Right lobe of liver (tissue), 6 donors: Measurements from ENCODE around the gene CDK1. TPM values are rescaled to one million over a fixed set of nuclear protein-coding genes. Genes with fewer than 3 reads are reported as not detected.

Experiments used
- ATAC-seq, 4 donors: fragments of 200-7000 bp; cut with Tn5 transposase; one replicate each; pipeline ENCODE4 v1.9.1; 2020; ENCODE audit warnings: mild to moderate bottlenecking in 4 of 4, moderate library complexity in 4 of 4
- DNase-seq, 3 donors: peaks; one replicate each; pipeline ENCODE4 v3.0.0-alpha.2; 2020
- H3K27ac ChIP-seq, 3 donors: fragments of 200-600 bp; one replicate each; pipeline ENCODE4 v1.8.0; 2022
- H3K27me3 ChIP-seq, 2 donors: fragments of 200-600 bp; one replicate each; pipeline ENCODE4 v1.8.0; 2022
- H3K36me3 ChIP-seq, 4 donors: fragments of 200-600 bp; sonication (generic) in 1 of 4; one replicate each; pipeline versions ENCODE4 v1.5.1 to v1.8.0; 2017 to 2022; ENCODE audit warnings: control low read depth in 1 of 4
- H3K4me1 ChIP-seq, 4 donors: fragments of 200-600 bp; sonication (generic) in 1 of 4; one replicate each; pipeline versions ENCODE4 v1.5.1 to v1.8.0; 2017 to 2022; ENCODE audit warnings: control low read depth in 1 of 4
- H3K4me3 ChIP-seq, 3 donors: fragments of 200-600 bp; one replicate each; pipeline ENCODE4 v1.8.0; 2022
- H3K9me3 ChIP-seq, 4 donors: fragments of 200-600 bp; sonication (generic) in 1 of 4; one replicate each; pipeline versions ENCODE4 v1.5.1 to v1.8.0; 2017 to 2022; ENCODE audit warnings: control low read depth in 1 of 4
- POLR2A ChIP-seq: fragments of 450-650 bp; IDR thresholded peaks from one replicate; pipeline ENCODE4 v1.6.1; 2017; ENCODE audit warnings: antibody characterized with exemption, mild to moderate bottlenecking
- WGBS: methylation state at CpG from one replicate; pipeline ENCODE4 v1.1.6; 2018; ENCODE audit warnings: low coverage, low lambda C conversion rate; ENCODE audit not compliant: insufficient coverage; ENCODE audit errors: missing lambda C conversion rate; 5-methylcytosine and 5-hydroxymethylcytosine counted together
- intact Hi-C, 2 donors: fragments of 100-400 bp; cut with DNase I; formaldehyde crosslinking; loops; one replicate each; pipeline versions ENCODE4 v1.11.2 to v1.14.1; 2022
- total RNA-seq, 6 experiments: library from RNA; depleted of rRNA in 2 of 6; stranded (reverse); fragments of >200 nt in 2 of 6; fragmentation: NEBNext Ultra II Directional in 3 of 6; extraction: Animal tissue kit (Norgen Biotek cat#: 25700) in 3 of 6; gene quantifications; one replicate each; pipeline versions ENCODE4 v1.1.0 to v1.2.4, GENCODE V29; 2016 to 2023
- TF ChIP-seq, protein P1 (sequence below), 4 donors: fragments of 200-600 bp in 3 of 4; fragments of 450-650 bp in 1 of 4; IDR thresholded peaks; one replicate each; pipeline versions ENCODE4 v1.5.1 to v1.8.0; 2016 to 2022; ENCODE audit warnings: antibody characterized with exemption in 4 of 4, mild to moderate bottlenecking in 2 of 4
- donor health status: DM: no; HTN: yes; CAD: no.
- donor health status: DM: no; HTN: no; CAD: no.
- donor health status: DM: no; HTN: no; CAD: no.
- donor health status: DM: no; HTN: yes; CAD: no.
- donor health status: DM: no; HTN: yes; CAD: no.

Gene CDK1
- total RNA-seq, 6 experiments from 2014 or later, result 1.2 to 3.6 (median 3.0) TPM; not detected in 1

GRCh38 chr10:60798031-60798430 is 19.8 kb downstream of the CDK1 start:
- Histone ChIP-seq H3K27ac (no peak overlapping the region), H3K36me3 (no peaks in the 10 kb centered on the region), H3K9me3 (no peaks in the 10 kb centered on the region), H3K4me3 (no peak overlapping the region), H3K4me1 (no peaks in the 10 kb centered on the region), H3K27me3 (no peaks in the 10 kb centered on the region)
- ATAC-seq (no peak), DNase-seq (no peak)
- TF ChIP-seq, protein P1, sequence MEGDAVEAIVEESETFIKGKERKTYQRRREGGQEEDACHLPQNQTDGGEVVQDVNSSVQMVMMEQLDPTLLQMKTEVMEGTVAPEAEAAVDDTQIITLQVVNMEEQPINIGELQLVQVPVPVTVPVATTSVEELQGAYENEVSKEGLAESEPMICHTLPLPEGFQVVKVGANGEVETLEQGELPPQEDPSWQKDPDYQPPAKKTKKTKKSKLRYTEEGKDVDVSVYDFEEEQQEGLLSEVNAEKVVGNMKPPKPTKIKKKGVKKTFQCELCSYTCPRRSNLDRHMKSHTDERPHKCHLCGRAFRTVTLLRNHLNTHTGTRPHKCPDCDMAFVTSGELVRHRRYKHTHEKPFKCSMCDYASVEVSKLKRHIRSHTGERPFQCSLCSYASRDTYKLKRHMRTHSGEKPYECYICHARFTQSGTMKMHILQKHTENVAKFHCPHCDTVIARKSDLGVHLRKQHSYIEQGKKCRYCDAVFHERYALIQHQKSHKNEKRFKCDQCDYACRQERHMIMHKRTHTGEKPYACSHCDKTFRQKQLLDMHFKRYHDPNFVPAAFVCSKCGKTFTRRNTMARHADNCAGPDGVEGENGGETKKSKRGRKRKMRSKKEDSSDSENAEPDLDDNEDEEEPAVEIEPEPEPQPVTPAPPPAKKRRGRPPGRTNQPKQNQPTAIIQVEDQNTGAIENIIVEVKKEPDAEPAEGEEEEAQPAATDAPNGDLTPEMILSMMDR (IDR thresholded peaks at IDR 0.05), result no peak
- TF ChIP-seq POLR2A, result no peak
- intact Hi-C loops, result no loop called here
- 100% methylated on average over 3 of the region's 3 CpGs for WGBS

DNA sequence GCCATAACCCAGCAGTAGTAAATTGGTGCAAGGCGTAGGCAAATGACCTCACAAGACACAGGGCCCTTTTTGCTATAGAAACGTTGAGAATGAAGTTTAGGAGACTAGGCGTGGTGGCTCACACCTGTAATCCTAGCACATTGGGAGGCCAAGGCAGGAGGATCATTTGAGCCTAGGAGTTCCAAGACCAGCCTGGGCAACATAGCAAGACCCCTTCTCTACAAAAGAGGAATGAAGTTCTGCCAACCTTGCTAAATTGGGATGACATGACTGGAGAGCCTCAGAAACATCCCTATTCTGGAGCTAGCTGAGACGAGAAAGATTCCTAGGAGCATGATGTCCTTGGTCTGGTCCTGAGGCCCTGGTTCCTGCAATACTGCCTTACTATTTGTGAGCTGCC is 20.6 kb downstream of the CDK1 start:
- 62% methylated on average over 3 of the region's 4 CpGs for WGBS
- H3K27ac ChIP-seq, result no peak overlapping the region
- no peaks in the 10 kb centered on the region for H3K27me3 ChIP-seq
- no peaks in the 10 kb centered on the region for H3K36me3 ChIP-seq
- no peaks in the 10 kb centered on the region for H3K9me3 ChIP-seq
- DNase-seq, result no peak
- no peak overlapping the region for H3K4me3 ChIP-seq
- intact Hi-C loops, result no loop called here
- TF ChIP-seq, protein P1 (IDR thresholded peaks at IDR 0.05), result no peak
- TF ChIP-seq POLR2A, result no peak
- no peak for ATAC-seq
- no peaks in the 10 kb centered on the region for H3K4me1 ChIP-seq

DNA sequence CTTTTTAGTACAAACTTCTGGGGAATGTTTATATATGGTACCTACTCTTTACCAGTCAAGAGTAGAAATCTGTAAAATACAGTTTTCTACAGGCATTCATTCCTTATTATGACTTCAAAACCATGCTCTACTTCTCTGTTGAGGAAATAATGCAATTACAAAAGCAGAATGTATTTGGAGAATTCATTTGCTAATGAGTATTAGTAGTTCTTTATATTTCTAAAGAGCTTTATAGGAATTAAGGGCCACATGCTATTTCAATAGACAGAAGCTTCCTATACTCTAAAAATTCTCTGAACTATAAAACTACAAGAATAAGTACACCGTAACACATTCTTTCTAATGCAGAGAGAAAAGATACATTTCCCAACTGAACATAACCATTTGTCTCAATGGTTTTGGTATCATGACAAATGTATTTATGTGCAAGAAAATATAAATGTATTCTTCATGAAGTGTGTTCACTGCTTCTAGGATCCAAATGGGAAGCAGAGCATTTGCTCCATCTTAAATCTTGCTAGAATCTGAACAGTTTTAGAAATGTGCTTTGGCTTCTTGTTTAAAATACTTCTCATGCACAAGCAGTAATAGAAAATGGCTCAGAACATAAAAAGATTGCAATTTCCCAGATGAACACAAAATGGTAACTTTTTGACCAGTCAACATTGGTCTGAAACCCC is 21.8 kb downstream of the CDK1 start:
- ATAC-seq, result no peak
- Histone ChIP-seq H3K27ac (no peak overlapping the region), H3K9me3 (no peaks in the 10 kb centered on the region), H3K4me1 (no peaks in the 10 kb centered on the region), H3K36me3 (no peaks in the 10 kb centered on the region), H3K4me3 (no peak overlapping the region), H3K27me3 (no peaks in the 10 kb centered on the region)
- intact Hi-C loops, result no loop called here
- no peak for DNase-seq
- TF ChIP-seq POLR2A, result no peak
- TF ChIP-seq, protein P1 (IDR thresholded peaks at IDR 0.05), result no peak
- WGBS, result 94% methylated on average over 1 of the region's 1 CpG

DNA sequence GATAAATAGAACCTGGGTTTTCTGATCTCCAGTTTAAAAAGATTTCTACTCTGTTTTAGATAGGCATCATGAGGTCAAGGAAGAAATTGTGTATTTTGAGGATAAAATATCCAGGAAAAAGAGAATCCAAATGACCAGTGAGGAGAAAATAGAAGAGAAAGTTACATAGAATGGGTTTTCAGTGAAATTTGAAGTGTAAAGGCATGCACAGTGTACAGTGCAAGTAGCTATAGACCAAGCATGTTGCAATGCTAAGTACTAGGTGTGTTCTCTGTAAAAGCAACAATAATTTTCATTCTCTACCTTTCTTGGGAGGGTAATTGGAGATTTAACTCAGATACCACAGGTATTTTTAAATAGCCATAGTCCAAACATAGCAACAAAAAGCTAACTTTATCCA is 22.6 kb downstream of the CDK1 start:
- no peaks in the 10 kb centered on the region for H3K36me3 ChIP-seq
- H3K27ac ChIP-seq, result no peak overlapping the region
- no peaks in the 10 kb centered on the region for H3K9me3 ChIP-seq
- no peak overlapping the region for H3K4me3 ChIP-seq
- TF ChIP-seq, protein P1 (IDR thresholded peaks at IDR 0.05), result no peak
- no peak for TF ChIP-seq POLR2A
- ATAC-seq (no peak), DNase-seq (no peak)
- no peaks in the 10 kb centered on the region for H3K27me3 ChIP-seq
- intact Hi-C loops, result no loop called here
- no peaks in the 10 kb centered on the region for H3K4me1 ChIP-seq

DNA sequence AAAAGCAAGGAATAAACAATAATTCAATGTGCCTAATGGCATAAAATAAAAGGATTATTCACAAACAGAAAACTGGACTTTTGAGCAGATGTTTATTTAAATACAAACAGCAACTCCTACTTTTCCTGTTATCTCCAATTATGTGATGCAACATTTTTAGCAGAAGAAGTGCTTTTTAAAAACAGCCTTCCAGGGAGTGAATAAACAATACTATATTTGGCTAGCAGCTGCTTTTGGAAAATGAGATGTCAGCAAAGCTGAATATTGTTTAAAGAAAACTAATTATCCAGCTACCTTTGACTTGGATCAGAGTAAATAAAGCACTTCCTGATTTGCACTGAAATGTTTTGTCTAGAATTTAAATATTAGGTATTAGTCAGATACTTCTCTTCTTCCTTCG is 23.2 kb downstream of the CDK1 start:
- TF ChIP-seq, protein P1 (IDR thresholded peaks at IDR 0.05), result no peak
- no peak for TF ChIP-seq POLR2A
- intact Hi-C loops, result no loop called here
- Histone ChIP-seq H3K4me3 (no peak overlapping the region), H3K27ac (no peak overlapping the region), H3K9me3 (no peaks in the 10 kb centered on the region), H3K27me3 (no peaks in the 10 kb centered on the region), H3K36me3 (no peaks in the 10 kb centered on the region), H3K4me1 (no peaks in the 10 kb centered on the region)
- 11% methylated on average over 1 of the region's 1 CpG for WGBS
- ATAC-seq, result peak in 3 of 4 donors; percentile 29 to 52 (median 36)
- DNase-seq, result no peak
